ENCODE data around the gene ZBTB16.

Gene ZBTB16

DNA sequence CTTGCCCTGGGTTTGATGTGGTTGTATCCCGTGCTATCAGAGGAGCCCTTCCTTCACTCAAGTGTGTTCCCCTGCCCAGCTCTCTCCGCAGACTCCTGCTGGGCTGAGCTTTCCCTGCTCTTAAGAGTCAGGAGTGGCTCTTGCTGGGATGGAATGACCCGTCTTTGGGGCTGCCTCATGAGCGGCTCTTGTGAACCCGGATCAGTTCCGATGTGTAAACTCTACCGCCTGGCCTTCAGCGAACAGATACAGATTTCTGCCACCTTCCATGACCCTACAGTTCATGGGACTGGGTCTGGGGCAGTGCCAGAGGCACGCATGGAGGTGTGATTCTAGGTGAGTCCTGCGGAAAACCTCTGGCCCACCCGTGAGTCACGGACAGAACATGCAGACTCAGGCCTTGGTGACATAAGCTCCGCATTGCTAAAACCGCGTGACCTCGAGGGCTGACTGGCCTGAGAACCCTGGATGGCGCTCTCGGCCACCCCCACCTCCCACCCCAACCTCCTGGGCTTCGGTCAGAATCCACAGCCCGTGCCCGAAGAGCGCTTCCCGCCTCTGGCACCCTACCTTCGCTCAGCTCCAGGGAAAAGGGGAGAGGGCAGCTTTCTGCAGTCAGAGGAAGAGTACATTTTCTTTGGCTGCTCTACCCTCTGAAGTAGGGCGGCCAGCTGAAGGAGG, 1.3 kb upstream of the ZBTB16 start:
- TF ChIP-seq, protein P1, sequence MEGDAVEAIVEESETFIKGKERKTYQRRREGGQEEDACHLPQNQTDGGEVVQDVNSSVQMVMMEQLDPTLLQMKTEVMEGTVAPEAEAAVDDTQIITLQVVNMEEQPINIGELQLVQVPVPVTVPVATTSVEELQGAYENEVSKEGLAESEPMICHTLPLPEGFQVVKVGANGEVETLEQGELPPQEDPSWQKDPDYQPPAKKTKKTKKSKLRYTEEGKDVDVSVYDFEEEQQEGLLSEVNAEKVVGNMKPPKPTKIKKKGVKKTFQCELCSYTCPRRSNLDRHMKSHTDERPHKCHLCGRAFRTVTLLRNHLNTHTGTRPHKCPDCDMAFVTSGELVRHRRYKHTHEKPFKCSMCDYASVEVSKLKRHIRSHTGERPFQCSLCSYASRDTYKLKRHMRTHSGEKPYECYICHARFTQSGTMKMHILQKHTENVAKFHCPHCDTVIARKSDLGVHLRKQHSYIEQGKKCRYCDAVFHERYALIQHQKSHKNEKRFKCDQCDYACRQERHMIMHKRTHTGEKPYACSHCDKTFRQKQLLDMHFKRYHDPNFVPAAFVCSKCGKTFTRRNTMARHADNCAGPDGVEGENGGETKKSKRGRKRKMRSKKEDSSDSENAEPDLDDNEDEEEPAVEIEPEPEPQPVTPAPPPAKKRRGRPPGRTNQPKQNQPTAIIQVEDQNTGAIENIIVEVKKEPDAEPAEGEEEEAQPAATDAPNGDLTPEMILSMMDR (IDR thresholded peaks at IDR 0.05): no peak
- Histone ChIP-seq H3K4me3 (peak overlapping the region; percentile 97), H3K27ac (peak overlapping the region; percentile 97 to 99)
- no peak for DNase-seq (ENCODE audit: low spot score)

DNA sequence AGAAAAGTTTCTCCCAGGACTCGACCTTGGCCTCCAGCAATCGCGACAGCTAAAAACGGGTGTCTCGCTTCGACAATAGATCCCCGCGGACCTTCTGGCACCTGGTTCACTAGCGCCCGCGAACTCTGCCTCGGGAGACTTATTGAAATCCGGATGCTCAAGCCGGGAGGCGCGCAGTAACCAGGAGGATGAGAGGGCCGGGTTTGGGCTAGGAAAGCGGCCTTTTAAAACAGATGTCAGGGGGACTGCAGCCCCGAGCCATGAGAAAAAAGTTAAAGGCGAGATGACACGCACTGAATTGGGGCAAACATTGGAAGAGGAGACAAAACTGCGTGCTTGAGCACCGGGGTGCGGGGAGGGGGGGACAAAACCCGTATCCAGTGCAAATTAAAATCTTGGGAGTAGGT, 637 bp upstream of the ZBTB16 start:
- H3K27ac ChIP-seq: peak overlapping the region; percentile 97 to 99
- no peak for DNase-seq (ENCODE audit: low spot score)
- H3K4me3 ChIP-seq: peak overlapping the region; percentile 97
- TF ChIP-seq, protein P1 (IDR thresholded peaks at IDR 0.05): no peak

DNA sequence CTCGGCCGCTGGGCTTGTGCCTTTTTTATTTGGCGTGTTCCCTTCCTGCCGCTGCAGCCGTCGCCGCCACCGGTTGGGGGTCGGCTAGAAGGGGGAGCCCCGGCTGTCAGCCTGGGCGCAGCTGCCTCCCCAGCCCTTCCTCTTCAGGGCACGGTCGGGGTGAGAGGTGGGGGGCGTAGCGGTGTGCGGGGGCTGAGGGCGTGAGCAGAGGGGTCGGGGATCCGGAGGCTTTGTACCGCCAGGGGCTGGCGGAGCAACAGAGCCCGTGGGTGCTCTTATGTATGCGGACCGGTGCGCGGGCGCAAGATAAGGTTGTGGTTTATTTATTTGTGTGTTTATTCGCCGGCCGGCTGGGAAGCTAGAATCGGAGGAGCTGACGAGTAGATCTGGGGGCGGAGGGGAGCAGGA, 477 bp downstream of the ZBTB16 start:
- TF ChIP-seq, protein P1 (IDR thresholded peaks at IDR 0.05): no peak
- Histone ChIP-seq H3K4me3 (peak overlapping the region; percentile 97), H3K27ac (peak overlapping the region; percentile 97 to 99)
- DNase-seq (ENCODE audit: low spot score): no peak

DNA sequence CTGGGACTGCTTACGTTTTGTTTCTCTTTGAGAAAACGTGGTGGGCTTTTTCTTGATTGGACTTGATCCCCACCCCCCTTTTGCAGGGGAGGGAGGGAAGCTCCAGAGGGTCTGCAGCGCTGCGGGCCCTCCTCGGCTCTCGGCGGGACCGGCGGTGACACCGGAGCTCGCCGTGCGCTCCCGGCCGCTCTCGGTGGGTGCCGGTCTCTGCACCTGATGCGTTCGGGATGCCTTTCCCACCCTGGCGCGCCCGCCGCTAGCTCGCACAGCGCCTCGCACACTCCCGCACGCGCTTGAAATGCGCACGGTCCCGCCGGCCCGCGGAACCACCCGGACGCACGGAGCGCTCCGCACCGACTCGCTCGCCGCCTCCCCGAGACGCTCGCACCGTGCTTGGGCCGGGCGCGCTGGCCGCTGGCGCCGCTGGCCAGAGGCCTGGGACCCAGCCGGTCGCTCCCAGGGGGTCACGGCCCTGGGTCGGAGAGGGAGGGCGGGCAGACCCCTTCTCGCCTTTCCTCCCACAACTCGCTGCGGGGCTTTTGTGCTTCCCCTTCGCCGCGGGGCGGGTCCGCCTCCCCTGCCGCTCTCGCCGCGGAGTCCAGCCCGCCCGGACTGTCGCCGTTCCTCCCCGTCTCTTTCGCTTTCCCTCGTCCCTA, 1.0 kb downstream of the ZBTB16 start:
- no peak for DNase-seq (ENCODE audit: low spot score)
- TF ChIP-seq, protein P1 (IDR thresholded peaks at IDR 0.05): no peak

DNA sequence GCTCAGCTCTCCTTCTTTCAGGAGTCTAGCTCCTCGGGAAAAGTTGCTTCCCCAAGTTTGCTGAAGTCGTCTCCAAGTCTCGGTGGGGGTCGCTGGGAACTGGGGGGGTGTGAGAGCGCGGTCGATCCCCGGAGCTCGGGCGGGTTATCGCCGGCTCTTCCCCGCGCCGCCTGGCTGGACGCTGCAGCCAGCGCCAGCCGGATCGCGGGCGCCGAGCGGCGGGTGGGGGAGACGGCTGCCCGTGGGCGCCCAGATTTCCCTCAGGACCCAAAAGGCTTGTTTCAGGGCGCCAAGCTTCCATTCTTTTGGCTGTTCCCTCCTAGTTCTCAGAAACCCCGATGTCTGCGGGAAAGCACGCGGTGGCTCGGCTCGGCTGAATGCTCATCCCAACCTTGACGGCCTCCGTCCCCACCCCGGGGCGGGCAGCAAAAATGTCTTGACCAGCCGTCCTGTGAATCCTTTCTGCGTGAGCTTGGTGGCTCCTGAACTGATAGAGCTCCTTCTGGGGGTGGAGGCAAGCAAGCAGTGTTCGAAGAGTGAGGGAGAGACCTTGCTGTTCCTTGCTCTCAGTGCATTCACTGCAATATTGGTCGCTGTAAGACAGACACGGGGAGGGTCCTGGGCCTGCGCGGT, 1.7 kb downstream of the ZBTB16 start:
- TF ChIP-seq, protein P1 (IDR thresholded peaks at IDR 0.05): no peak
- DNase-seq (ENCODE audit: low spot score): no peak
- Histone ChIP-seq H3K4me3 (peak overlapping the region; percentile 97), H3K27ac (peak overlapping the region; percentile 97 to 99)

More for the DNA sequence above, 1.0 kb downstream of the ZBTB16 start:
- Histone ChIP-seq H3K4me3 (peak overlapping the region; percentile 97), H3K27ac (peak overlapping the region; percentile 97 to 99)

DNA sequence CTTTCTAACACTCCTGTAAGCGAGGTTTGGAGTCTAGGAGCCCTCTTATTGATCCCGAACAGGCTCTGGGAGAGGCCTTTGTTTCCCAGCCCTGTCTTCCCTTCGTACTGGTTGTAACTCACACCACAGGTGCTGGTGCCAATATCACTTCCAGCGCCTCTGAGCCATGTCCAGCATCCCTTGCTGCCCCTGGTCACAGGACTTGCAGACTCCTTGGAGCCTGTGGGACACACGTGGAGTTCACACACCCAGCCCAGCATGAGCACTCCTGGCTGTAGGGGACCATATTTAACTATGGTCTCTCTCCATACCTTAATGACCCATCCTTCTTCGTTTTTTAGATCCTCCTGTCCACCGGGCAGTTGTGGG, 2.2 kb downstream of the ZBTB16 start:
- H3K27ac ChIP-seq: peak overlapping the region; percentile 97 to 99
- DNase-seq (ENCODE audit: low spot score): no peak

More for the DNA sequence above, 2.2 kb downstream of the ZBTB16 start:
- TF ChIP-seq, protein P1 (IDR thresholded peaks at IDR 0.05): no peak
- H3K4me3 ChIP-seq: peak overlapping the region; percentile 97
